DMS79 (cell line): Measurements from ENCODE around the gene PDP2.

ENCODE experiments used
- DNase-seq: peaks from one replicate; lab custom pipeline; 2025; lab: John Stamatoyannopoulos, UW

Gene PDP2

GRCh38 chr16:66935314-66936011 is 55.1 kb downstream of the PDP2 start, which contains the start of gene CES2:
TSS of gene CES2 (plus strand) at chr16:66935516. CDS start at chr16:66935636, 120 bp downstream.
- DNase-seq = no peak

- no peak for DNase-seq
Observed at GRCh38 chr16:66936462-66936861, 56.1 kb downstream of the PDP2 start.

GRCh38 chr16:66936889-66937554 is 56.7 kb downstream of the PDP2 start:
- no peak for DNase-seq

GRCh38 chr16:66937725-66938337 is 57.5 kb downstream of the PDP2 start:
- DNase-seq = no peak

- no peak for DNase-seq
Observed at GRCh38 chr16:66939366-66939765, 59.1 kb downstream of the PDP2 start.

GRCh38 chr16:66940236-66940635 is 59.9 kb downstream of the PDP2 start:
- no peak for DNase-seq
